Measurements from ENCODE around the gene CCDC13.

The CCDC13 gene

DNA sequence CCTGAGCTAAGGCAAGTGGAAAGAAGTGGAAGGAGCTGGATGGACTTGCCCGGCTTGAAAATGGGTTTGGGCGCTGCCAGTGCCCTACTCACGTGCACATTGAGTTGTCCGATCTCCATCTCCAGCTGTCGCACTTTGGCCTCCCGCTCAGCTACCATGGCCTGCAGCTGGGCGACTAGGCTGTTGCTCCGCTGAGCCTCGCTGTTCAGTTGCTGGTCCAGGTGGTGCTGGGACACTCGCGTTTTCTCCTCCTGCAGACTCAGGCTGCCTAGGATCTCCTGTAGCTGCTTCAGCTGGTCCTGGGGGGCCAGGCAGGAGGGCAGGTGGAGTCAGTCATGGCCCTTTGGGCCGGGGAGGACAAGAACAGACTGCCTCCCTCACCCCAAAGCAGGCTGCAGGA lies 37.4 kb downstream of the CCDC13 start:
- DNase-seq (ENCODE audit: extremely low read depth, insufficient read length), result no peak
- H3K4me3 ChIP-seq (replicated peaks; ENCODE audit: low read depth, low read length), result no peak overlapping the region
- no peak for TF ChIP-seq CTCF (IDR thresholded peaks at IDR 0.05; ENCODE audit: insufficient read depth, low read length, poor library complexity, severe bottlenecking)
- H3K36me3 ChIP-seq (ENCODE audit: control insufficient read depth, insufficient read depth, low read length), result no peaks in the 10 kb centered on the region
- H3K27me3 ChIP-seq (replicated peaks; ENCODE audit: control insufficient read depth, insufficient read depth, low read length), result no peaks in the 10 kb centered on the region; the same call in 1 of the 2 replicates

- Histone ChIP-seq H3K36me3 (ENCODE audit: control insufficient read depth, insufficient read depth, low read length) (no peaks in the 10 kb centered on the region), H3K4me3 (replicated peaks; ENCODE audit: low read depth, low read length) (no peak overlapping the region), H3K27me3 (replicated peaks; ENCODE audit: control insufficient read depth, insufficient read depth, low read length) (no peaks in the 10 kb centered on the region; the same call in 1 of the 2 replicates)
- DNase-seq (ENCODE audit: extremely low read depth, insufficient read length), result no peak
- no peak for TF ChIP-seq CTCF (IDR thresholded peaks at IDR 0.05; ENCODE audit: insufficient read depth, low read length, poor library complexity, severe bottlenecking)
Observed at GRCh38 chr3:42735019-42735418, 38.0 kb downstream of the CCDC13 start.

DNA sequence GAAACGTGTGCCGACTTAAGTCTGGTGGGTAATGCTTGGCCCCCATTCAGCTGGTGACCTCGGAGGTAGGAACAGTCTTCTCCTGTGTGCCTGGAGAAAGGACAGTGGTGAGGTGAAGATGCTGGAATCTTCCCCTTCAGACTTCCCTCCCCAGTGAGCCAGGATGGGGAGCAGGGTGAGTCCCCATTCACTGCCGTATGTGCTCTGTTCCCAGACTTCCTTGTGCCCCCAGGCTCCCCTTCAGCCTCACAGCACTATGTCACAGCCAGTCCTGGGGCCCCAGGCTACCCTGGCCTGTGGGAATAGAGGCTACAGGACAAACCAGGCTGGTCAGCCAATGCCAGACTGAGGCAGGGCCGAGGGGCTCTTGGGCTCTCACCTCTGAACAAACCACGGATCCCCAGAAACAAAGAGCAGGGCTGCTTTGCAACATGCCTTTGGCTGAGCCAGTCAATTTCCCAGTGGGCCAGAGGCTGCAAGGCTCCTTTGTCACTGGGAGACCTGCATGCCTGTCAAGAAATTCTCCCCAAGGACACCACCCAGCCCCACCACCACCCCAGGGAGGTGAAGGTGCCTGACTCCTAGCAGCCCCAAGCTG lies 38.7 kb downstream of the CCDC13 start:
- no peaks in the 10 kb centered on the region for H3K36me3 ChIP-seq (ENCODE audit: control insufficient read depth, insufficient read depth, low read length)
- no peak for DNase-seq (ENCODE audit: extremely low read depth, insufficient read length)
- TF ChIP-seq CTCF (IDR thresholded peaks at IDR 0.05; ENCODE audit: insufficient read depth, low read length, poor library complexity, severe bottlenecking), result no peak
- no peaks in the 10 kb centered on the region; the same call in 1 of the 2 replicates for H3K27me3 ChIP-seq (replicated peaks; ENCODE audit: control insufficient read depth, insufficient read depth, low read length)
- H3K4me3 ChIP-seq (replicated peaks; ENCODE audit: low read depth, low read length), result no peak overlapping the region

DNA sequence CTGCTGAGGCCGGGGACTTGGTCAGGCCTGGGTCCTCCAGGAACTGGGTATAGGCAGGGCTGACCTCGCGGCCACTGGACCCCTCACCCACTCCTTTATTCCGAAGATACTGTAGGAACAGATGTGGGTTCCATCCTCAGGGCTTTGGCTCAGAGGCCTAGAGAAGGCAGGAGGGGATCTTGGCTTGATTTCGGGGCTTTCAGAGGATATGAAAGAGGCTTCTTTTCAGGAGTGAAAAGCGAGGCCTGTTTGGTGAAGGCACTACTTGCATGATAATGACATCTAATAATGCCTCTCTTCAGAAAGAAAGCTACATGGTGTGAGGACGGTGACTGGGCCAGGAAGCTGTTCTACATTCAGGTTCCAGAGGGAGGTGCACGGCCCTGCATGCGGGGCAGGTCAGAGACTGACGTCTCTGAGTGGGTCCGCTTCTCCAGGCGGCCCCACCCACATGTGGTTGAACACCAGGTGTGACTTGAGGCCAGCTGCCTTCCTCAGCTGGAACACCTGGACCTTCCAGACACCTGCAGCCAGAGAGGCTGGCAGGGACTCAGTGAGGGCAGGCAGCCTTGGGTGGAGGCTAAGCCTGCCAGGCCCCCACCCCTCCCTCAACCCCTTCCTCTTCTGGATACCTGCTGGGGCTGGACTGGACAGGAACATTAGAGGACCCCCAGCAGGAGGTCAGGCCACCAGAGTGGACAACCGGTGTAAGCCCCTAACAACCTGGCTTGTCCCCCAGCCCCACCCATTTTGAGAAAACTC lies 39.4 kb downstream of the CCDC13 start:
- TF ChIP-seq CTCF (IDR thresholded peaks at IDR 0.05; ENCODE audit: insufficient read depth, low read length, poor library complexity, severe bottlenecking), result no peak
- no peak for DNase-seq (ENCODE audit: extremely low read depth, insufficient read length)
- no peaks in the 10 kb centered on the region; the same call in 1 of the 2 replicates for H3K27me3 ChIP-seq (replicated peaks; ENCODE audit: control insufficient read depth, insufficient read depth, low read length)

GRCh38 chr3:42732829-42733459 lies 40.1 kb downstream of the CCDC13 start:
- DNase-seq (ENCODE audit: extremely low read depth, insufficient read length), result no peak
- no peak overlapping the region for H3K4me3 ChIP-seq (replicated peaks; ENCODE audit: low read depth, low read length)
- no peak for TF ChIP-seq CTCF (IDR thresholded peaks at IDR 0.05; ENCODE audit: insufficient read depth, low read length, poor library complexity, severe bottlenecking)
- no peaks in the 10 kb centered on the region for H3K36me3 ChIP-seq (ENCODE audit: control insufficient read depth, insufficient read depth, low read length)
- no peaks in the 10 kb centered on the region; the same call in 1 of the 2 replicates for H3K27me3 ChIP-seq (replicated peaks; ENCODE audit: control insufficient read depth, insufficient read depth, low read length)

More for the DNA sequence above, 39.4 kb downstream of the CCDC13 start:
- Histone ChIP-seq H3K4me3 (replicated peaks; ENCODE audit: low read depth, low read length) (no peak overlapping the region), H3K36me3 (ENCODE audit: control insufficient read depth, insufficient read depth, low read length) (no peaks in the 10 kb centered on the region)
